D721Med (cell line): Measurements from ENCODE around the gene TMC6.
"Not testable (repeated sequence)": the region's sequence is repeated elsewhere in the genome, so short reads cannot be mapped to it uniquely, and the experiment has no call there.

Experiments used
- DNase-seq: peaks from one replicate; pipeline ENCODE4 v3.0.0; 2011; ENCODE audit warnings: low spot score; ENCODE audit not compliant: insufficient read length
- FAIRE-seq: peaks from 2 replicates; lab custom pipeline; 2011; peaks lifted over from hg19 to GRCh38; lab: Jason Lieb, UNC
- CTCF ChIP-seq: IDR thresholded peaks from 2 replicates; pipeline ENCODE4 v1.5.1; 2012; ENCODE audit warnings: mild to moderate bottlenecking, control low read depth; ENCODE audit not compliant: insufficient read depth; ENCODE audit errors: missing control alignments

The TMC6 gene

GRCh38 chr17:78142119-78142861 lies 13.7 kb upstream of the TMC6 start:
- no peak for TF ChIP-seq CTCF
- DNase-seq: no peak
- no peak for FAIRE-seq

GRCh38 chr17:78141437-78142118 lies 13.0 kb upstream of the TMC6 start:
- FAIRE-seq (no peak), DNase-seq (no peak)
- no peak for TF ChIP-seq CTCF

- DNase-seq (no peak), FAIRE-seq (no peak)
Measured at GRCh38 chr17:78140169-78141051, 11.9 kb upstream of the TMC6 start.

DNA sequence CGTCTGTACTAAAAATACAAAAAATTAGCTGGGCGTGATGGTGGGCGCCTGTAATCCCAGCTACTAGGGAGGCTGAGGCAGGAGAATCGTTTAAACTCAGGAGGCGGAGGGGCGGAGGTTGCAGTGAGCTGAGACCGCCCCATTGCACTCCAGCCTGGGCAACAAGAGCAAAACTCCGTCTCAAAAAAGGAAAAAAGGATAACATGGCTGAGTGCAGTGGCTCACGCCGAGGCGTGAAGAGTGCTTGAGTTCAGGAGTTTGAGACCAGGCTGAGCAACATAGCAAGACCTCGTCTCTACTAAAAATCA lies 11.3 kb upstream of the TMC6 start:
- FAIRE-seq, DNase-seq: not testable (repeated sequence)

More at GRCh38 chr17:78140169-78141051, 11.9 kb upstream of the TMC6 start:
- TF ChIP-seq CTCF: no peak

GRCh38 chr17:78138204-78139060 lies 9.9 kb upstream of the TMC6 start:
- DNase-seq: no peak
- TF ChIP-seq CTCF: no peak
- no peak for FAIRE-seq

DNA sequence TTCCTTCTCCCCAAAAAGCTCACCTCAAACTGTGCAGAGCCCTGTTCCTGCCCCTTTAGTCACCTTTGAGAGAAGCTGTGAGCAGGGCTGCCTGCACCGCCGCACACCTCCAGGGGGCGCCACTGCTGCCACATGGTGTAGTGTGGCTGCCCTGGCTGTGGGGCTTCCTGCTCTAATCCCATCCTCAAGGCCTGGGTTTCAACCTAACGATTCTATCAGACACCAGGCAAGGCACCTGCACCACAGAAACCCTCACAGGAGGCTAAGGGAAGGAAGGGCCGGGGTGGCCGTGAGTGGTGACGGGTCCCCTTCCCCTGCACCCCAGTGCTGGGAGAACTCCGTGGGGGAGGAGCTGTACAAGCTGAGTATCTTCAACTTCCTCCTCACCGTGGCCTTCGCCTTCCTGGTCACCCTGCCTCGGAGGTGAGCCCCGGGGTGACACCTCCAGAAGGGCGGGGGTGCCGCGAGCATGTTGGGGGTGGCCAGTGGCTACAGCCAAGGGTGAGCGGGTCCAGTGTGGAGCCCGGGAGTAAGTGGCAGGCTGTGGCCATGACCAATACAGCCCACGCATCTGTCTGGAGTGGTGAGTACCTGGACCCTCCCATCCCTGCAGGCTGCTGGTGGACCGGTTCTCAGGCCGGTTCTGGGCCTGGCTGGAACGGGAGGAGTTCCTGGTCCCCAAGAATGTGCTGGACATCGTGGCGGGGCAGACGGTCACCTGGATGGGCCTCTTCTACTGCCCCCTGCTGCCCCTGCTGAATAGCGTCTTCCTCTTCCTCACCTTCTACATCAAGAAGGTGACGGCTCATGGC lies 9.0 kb upstream of the TMC6 start:
- FAIRE-seq: no peak
- TF ChIP-seq CTCF: peak; percentile 26
- no peak for DNase-seq
